Suprapubic skin (tissue), 4 donors: ENCODE measurements around the gene ZDHHC21.

Experiments
- EP300 ChIP-seq: sonication (generic); formaldehyde crosslinking; IDR thresholded peaks from one replicate; pipeline ENCODE4 v1.6.1; 2017; ENCODE audit warnings: antibody characterized with exemption
- POLR2A ChIP-seq, 2 donors: fragments of 450-650 bp; IDR thresholded peaks; one replicate each; pipeline ENCODE4 v1.6.1; 2017; ENCODE audit warnings: antibody characterized with exemption in 2 of 2, mild to moderate bottlenecking in 2 of 2, moderate library complexity in 2 of 2
- POLR2AphosphoS5 ChIP-seq, 3 donors: sonication (generic); formaldehyde crosslinking; IDR thresholded peaks; one replicate each; pipeline ENCODE4 v1.6.1; 2017; ENCODE audit warnings: antibody characterized with exemption in 3 of 3
- TF ChIP-seq, protein P1 (sequence below), 2 donors: fragments of 200-600 bp in 1 of 2; fragments of 450-650 bp in 1 of 2; sonication (generic) in 1 of 2; IDR thresholded peaks; one replicate each; pipeline ENCODE4 v1.5.1; 2016 to 2019; ENCODE audit warnings: antibody characterized with exemption in 2 of 2, mild to moderate bottlenecking in 1 of 2, moderate library complexity in 1 of 2

- TF ChIP-seq, protein P1, sequence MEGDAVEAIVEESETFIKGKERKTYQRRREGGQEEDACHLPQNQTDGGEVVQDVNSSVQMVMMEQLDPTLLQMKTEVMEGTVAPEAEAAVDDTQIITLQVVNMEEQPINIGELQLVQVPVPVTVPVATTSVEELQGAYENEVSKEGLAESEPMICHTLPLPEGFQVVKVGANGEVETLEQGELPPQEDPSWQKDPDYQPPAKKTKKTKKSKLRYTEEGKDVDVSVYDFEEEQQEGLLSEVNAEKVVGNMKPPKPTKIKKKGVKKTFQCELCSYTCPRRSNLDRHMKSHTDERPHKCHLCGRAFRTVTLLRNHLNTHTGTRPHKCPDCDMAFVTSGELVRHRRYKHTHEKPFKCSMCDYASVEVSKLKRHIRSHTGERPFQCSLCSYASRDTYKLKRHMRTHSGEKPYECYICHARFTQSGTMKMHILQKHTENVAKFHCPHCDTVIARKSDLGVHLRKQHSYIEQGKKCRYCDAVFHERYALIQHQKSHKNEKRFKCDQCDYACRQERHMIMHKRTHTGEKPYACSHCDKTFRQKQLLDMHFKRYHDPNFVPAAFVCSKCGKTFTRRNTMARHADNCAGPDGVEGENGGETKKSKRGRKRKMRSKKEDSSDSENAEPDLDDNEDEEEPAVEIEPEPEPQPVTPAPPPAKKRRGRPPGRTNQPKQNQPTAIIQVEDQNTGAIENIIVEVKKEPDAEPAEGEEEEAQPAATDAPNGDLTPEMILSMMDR (IDR thresholded peaks at IDR 0.05) = no peak
- no peak for TF ChIP-seq POLR2A (IDR thresholded peaks at IDR 0.05)
- no peak for TF ChIP-seq EP300
- TF ChIP-seq POLR2AphosphoS5 (IDR thresholded peaks at IDR 0.05) = no peak
Measured at GRCh38 chr9:14713187-14713767, 20.0 kb upstream of the ZDHHC21 start.
